SU-DHL-6 (cell line): ENCODE results near the gene SNX4.

Experiments
- H2AFZ ChIP-seq: fragments of 200-600 bp; sonication (generic); 2 replicates; pipeline ENCODE4 v1.6.1; 2014; ENCODE audit warnings: low read depth, mild to moderate bottlenecking, moderate library complexity, mixed read lengths, antibody characterized with exemption, low read length; ENCODE audit not compliant: severe bottlenecking
- H3F3A ChIP-seq: fragments of 200-600 bp; shearing (Covaris generic); 2 replicates; pipeline ENCODE4 v1.6.0; 2016; ENCODE audit warnings: antibody characterized with exemption, mild to moderate bottlenecking; ENCODE audit not compliant: insufficient read depth
- H3K27ac ChIP-seq: fragments of 200-600 bp; sonication (generic); 2 replicates; pipeline ENCODE4 v1.5.1; 2016; ENCODE audit warnings: low read depth, mild to moderate bottlenecking, low read length, moderate library complexity, mixed read lengths
- H3K27me3 ChIP-seq: fragments of 200-600 bp; sonication (generic), shearing (Covaris generic); 2 replicates; pipeline ENCODE4 v1.6.0; 2014; ENCODE audit warnings: mild to moderate bottlenecking, low read length
- H3K36me3 ChIP-seq: fragments of 200-600 bp; sonication (generic); 2 replicates; pipeline ENCODE4 v1.6.1; 2014; ENCODE audit warnings: mild to moderate bottlenecking, low read length, mixed read lengths
- H3K4me2 ChIP-seq: fragments of 300-600, 200-600 bp; shearing (Covaris generic), sonication (generic); 2 replicates; pipeline ENCODE4 v1.6.0; 2014; ENCODE audit warnings: low read length, low read depth, mild to moderate bottlenecking; ENCODE audit not compliant: poor library complexity, severe bottlenecking
- H3K4me3 ChIP-seq: fragments of 200-600 bp; sonication (generic); 2 replicates; pipeline ENCODE4 v1.5.1; 2014; ENCODE audit warnings: antibody characterized with exemption, low read length, mild to moderate bottlenecking, mixed read lengths; ENCODE audit not compliant: insufficient read depth, poor library complexity, severe bottlenecking
- H3K79me2 ChIP-seq: fragments of 200-600 bp; sonication (generic); 2 replicates; pipeline ENCODE4 v1.6.1; 2014; ENCODE audit warnings: mild to moderate bottlenecking, low read length, moderate library complexity; ENCODE audit not compliant: insufficient read depth
- H3K9ac ChIP-seq: fragments of 200-600 bp; sonication (generic); 2 replicates; pipeline ENCODE4 v1.7.0; 2014; ENCODE audit warnings: mild to moderate bottlenecking, low read length
- H3K9me2 ChIP-seq: fragments of 200-600 bp; sonication (generic); replicated peaks from 2 replicates; pipeline ENCODE4 v1.6.1; 2014; ENCODE audit warnings: low read length; ENCODE audit not compliant: insufficient read depth
- H3K9me3 ChIP-seq: fragments of 200-600 bp; sonication (generic); 2 replicates; pipeline ENCODE4 v1.6.1; 2014; ENCODE audit warnings: low read length, mixed read lengths; ENCODE audit not compliant: insufficient read depth
- H4K20me1 ChIP-seq: fragments of 200-600 bp; sonication (generic); 2 replicates; pipeline ENCODE4 v1.6.1; 2014; ENCODE audit warnings: low read depth, mild to moderate bottlenecking, antibody characterized with exemption, low read length, moderate library complexity, mixed read lengths
- CTCF ChIP-seq: fragments of 200-600 bp; sonication (generic); IDR thresholded peaks from one replicate; pipeline ENCODE4 v1.5.1; 2017; ENCODE audit warnings: antibody characterized with exemption, mild to moderate bottlenecking, low read length, moderate library complexity; ENCODE audit not compliant: insufficient read depth, poor library complexity, severe bottlenecking
- EZH2phosphoT487 ChIP-seq: fragments of 200-600 bp; sonication (generic), shearing (Covaris generic); conservative IDR thresholded peaks from 2 replicates; pipeline ENCODE4 v1.6.1; 2018; ENCODE audit warnings: mild to moderate bottlenecking, antibody characterized with exemption, low read length, moderate library complexity, mixed read lengths

The SNX4 gene

GRCh38 chr3:125507128-125507527 is 12.9 kb downstream of the SNX4 start:
- TF ChIP-seq EZH2phosphoT487 (no peak), CTCF (no peak)
- Histone ChIP-seq H3K4me2 (no peak overlapping the region), H2AFZ (no peak overlapping the region), H3K27me3 (no peaks in the 10 kb centered on the region), H3K79me2 (peaks cover 28% of the 10 kb centered on the region), H3K9me3 (no peaks in the 10 kb centered on the region), H3K9ac (no peak overlapping the region), H3K4me3 (no peak overlapping the region), H3K9me2 (no peaks in the 10 kb centered on the region), H3K36me3 (peaks cover 7% of the 10 kb centered on the region; the same call in 1 of the 2 replicates), H3K27ac (no peak overlapping the region), H3F3A (peaks cover 4% of the 10 kb centered on the region; the same call in 1 of the 2 replicates), H4K20me1 (no peaks in the 10 kb centered on the region)

DNA sequence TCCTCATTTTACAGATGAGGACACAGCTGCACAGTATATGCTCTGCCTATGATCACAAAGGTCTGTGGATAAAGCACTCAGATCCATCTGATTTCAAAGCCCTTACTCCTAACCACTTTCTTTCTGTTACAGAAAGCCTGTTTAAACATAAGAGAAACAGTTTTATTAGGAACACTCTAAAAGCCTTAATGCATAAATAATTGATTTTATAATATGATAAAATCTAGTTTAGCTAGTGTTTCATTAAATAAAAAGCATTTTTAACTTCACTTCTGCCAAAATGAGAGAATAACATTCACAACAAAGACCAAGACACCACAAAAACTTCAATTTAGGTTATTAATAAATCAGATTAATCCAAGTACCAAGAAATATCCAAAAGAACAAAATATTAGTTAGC is 21.4 kb downstream of the SNX4 start:
- TF ChIP-seq CTCF (no peak), EZH2phosphoT487 (no peak)
- no peaks in the 10 kb centered on the region for H3K9me2 ChIP-seq
- no peaks in the 10 kb centered on the region for H3K27me3 ChIP-seq
- H3K36me3 ChIP-seq = peaks cover 45% of the 10 kb centered on the region; the same call in 1 of the 2 replicates
- no peak overlapping the region for H3K4me2 ChIP-seq
- no peak overlapping the region for H2AFZ ChIP-seq
- H3K9me3 ChIP-seq = no peaks in the 10 kb centered on the region
- H3K4me3 ChIP-seq = no peak overlapping the region
- no peaks in the 10 kb centered on the region for H4K20me1 ChIP-seq
- H3K79me2 ChIP-seq = no peaks in the 10 kb centered on the region
- no peak overlapping the region for H3K27ac ChIP-seq
- no peak overlapping the region for H3K9ac ChIP-seq
- peaks cover 4% of the 10 kb centered on the region; the same call in 1 of the 2 replicates for H3F3A ChIP-seq

DNA sequence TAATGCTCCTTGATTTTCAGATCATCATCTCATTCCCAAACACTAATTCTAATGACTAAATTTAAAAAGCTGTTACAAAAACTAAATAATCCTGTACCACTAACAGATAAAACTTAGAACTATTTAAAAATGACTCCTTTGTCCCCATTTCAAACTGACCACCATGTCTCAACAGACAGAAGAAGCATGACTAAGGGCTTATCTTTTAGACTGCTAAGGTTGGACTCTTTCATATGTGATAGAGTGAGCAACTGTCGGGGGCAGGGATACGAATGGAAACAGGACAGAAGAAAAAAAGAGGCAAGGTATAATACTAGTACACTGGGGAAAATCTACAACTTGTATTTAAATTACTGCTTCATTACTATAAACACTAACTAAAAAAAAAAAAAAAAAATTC is 23.3 kb downstream of the SNX4 start:
- no peak overlapping the region for H3K27ac ChIP-seq
- no peak overlapping the region for H3K4me3 ChIP-seq
- H3K9me3 ChIP-seq = no peaks in the 10 kb centered on the region
- H3K36me3 ChIP-seq = peaks cover 41% of the 10 kb centered on the region; the same call in 1 of the 2 replicates
- H3K27me3 ChIP-seq = no peaks in the 10 kb centered on the region
- TF ChIP-seq EZH2phosphoT487 (no peak), CTCF (no peak)
- H3K79me2 ChIP-seq = no peaks in the 10 kb centered on the region
- no peak overlapping the region for H3K9ac ChIP-seq
- H3K9me2 ChIP-seq = no peaks in the 10 kb centered on the region
- H3F3A ChIP-seq = no peaks in the 10 kb centered on the region
- H3K4me2 ChIP-seq = no peak overlapping the region
- H4K20me1 ChIP-seq = no peaks in the 10 kb centered on the region
- H2AFZ ChIP-seq = no peak overlapping the region

- Histone ChIP-seq H4K20me1 (no peaks in the 10 kb centered on the region), H3F3A (no peaks in the 10 kb centered on the region), H3K27me3 (no peaks in the 10 kb centered on the region), H3K79me2 (no peaks in the 10 kb centered on the region), H3K36me3 (peaks cover 2% of the 10 kb centered on the region; the same call in 1 of the 2 replicates), H3K27ac (no peak overlapping the region), H3K9me2 (no peaks in the 10 kb centered on the region), H3K4me3 (no peak overlapping the region), H2AFZ (no peak overlapping the region), H3K4me2 (no peak overlapping the region), H3K9ac (no peak overlapping the region), H3K9me3 (no peaks in the 10 kb centered on the region)
- TF ChIP-seq CTCF = no peak
- no peak for TF ChIP-seq EZH2phosphoT487
Measured at GRCh38 chr3:125482406-125482805, 37.6 kb downstream of the SNX4 start.
